Liver (tissue), 3 donors: ENCODE measurements around the gene IP6K1.

Experiments used
- EGR1 ChIP-seq, 2 donors: IDR thresholded peaks; 2 replicates each; pipeline ENCODE4 v1.6.1; 2016 to 2018; ENCODE audit warnings: antibody characterized with exemption in 2 of 2, low read depth in 2 of 2
- GABPA ChIP-seq, 2 donors: IDR thresholded peaks in 1 of 2; conservative IDR thresholded peaks in 1 of 2; 2 replicates each; pipeline ENCODE4 v1.6.1; 2016; ENCODE audit warnings: antibody characterized with exemption in 2 of 2, mild to moderate bottlenecking in 1 of 2, moderate library complexity in 1 of 2
- HNF4A ChIP-seq, 2 donors: conservative IDR thresholded peaks; 2 replicates each; pipeline ENCODE4 v1.6.1; 2016; ENCODE audit warnings: antibody characterized with exemption in 2 of 2, mild to moderate bottlenecking in 2 of 2
- HNF4G ChIP-seq: IDR thresholded peaks from 2 replicates; pipeline ENCODE4 v1.6.1; 2016; ENCODE audit warnings: antibody characterized with exemption
- TF ChIP-seq, protein P1 (sequence below): IDR thresholded peaks from 2 replicates; pipeline ENCODE4 v1.6.1; 2016; ENCODE audit warnings: antibody characterized with exemption
- TF ChIP-seq, protein P2 (sequence below): fragments of 150-350 bp; IDR thresholded peaks from 2 replicates; pipeline ENCODE4 v1.5.1; 2017; ENCODE audit warnings: improper control_type of control experiment, low read depth, low read length; ENCODE audit not compliant: missing input control
- donor health status: healthy.
- donor health status: healthy.

DNA sequence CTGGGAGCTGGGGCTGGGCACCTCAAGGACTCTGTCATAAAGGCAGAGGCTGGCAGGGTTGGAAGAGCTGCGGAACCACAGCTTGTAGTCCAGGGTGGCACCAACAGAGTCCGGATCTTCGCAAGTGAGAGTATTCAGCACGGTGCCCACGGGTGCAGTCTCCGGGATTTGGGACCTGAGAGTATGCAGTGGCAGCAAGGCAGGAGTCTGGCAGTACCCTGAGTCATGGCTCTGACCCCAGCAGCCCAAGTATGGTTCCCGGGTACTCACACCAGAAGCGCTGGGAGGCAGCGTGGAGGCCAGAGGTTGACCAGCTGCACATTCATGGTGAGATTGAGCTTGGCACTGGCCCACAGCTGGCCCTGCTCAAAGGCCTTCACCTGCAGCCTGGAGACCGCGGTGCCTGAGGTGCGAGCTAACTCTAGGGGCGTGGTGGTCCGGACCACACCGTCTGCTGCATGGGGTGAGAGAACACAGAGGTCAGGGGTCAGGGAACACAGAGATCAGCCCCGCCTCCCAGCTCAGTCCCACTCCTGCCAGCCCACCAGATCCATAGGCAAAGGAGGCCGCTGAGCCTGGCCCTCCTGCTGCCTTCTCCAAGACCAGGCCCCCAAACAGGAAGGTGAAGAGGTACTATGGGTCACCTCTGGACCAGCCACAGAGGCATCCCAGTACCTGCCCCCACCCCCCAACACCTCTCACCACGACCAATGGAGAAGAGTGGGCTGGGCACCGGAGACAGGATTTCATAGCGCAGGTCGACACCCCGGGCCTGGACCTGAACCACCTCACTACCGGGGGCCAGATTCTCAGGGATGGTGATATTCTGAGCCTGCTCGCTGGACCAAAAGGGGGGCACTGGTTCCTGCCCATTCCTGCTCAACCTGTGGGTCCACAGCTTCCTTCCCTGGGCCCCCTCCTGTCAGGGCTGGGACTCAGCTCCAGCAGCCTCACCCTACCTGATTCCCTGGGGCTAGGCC is 8.9 kb upstream of the IP6K1 start:
- TF ChIP-seq, protein P1, sequence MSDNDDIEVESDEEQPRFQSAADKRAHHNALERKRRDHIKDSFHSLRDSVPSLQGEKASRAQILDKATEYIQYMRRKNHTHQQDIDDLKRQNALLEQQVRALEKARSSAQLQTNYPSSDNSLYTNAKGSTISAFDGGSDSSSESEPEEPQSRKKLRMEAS = no peak
- TF ChIP-seq, protein P2, sequence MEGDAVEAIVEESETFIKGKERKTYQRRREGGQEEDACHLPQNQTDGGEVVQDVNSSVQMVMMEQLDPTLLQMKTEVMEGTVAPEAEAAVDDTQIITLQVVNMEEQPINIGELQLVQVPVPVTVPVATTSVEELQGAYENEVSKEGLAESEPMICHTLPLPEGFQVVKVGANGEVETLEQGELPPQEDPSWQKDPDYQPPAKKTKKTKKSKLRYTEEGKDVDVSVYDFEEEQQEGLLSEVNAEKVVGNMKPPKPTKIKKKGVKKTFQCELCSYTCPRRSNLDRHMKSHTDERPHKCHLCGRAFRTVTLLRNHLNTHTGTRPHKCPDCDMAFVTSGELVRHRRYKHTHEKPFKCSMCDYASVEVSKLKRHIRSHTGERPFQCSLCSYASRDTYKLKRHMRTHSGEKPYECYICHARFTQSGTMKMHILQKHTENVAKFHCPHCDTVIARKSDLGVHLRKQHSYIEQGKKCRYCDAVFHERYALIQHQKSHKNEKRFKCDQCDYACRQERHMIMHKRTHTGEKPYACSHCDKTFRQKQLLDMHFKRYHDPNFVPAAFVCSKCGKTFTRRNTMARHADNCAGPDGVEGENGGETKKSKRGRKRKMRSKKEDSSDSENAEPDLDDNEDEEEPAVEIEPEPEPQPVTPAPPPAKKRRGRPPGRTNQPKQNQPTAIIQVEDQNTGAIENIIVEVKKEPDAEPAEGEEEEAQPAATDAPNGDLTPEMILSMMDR = no peak
- TF ChIP-seq EGR1 (IDR thresholded peaks at IDR 0.05; ENCODE audit: low read depth in 2 of 2) (no peak), GABPA (IDR thresholded peaks at IDR 0.05 in 1 of 2, conservative IDR thresholded peaks at IDR 0.05 in 1 of 2) (no peak), HNF4G (no peak), HNF4A (conservative IDR thresholded peaks at IDR 0.05) (no peak)
